K562 (cell line): ENCODE data around the gene FIG4. TPM values are rescaled to one million over a fixed set of nuclear protein-coding genes. Genes with fewer than 3 reads are reported as not detected.

ENCODE experiments used
- BRCA1 ChIP-seq, 2 experiments: fragments of 450-650 bp in 1 of 2; sonication (generic) in 1 of 2; formaldehyde crosslinking in 1 of 2; IDR thresholded peaks; 2 replicates each; pipeline versions ENCODE4 v1.5.0 to v1.6.1; 2017 to 2020; ENCODE audit warnings: mild to moderate bottlenecking in 1 of 2, missing genetic modification reagents in 1 of 2
- BRD4 ChIP-seq: fragments of 200-600 bp; sonication (generic); IDR thresholded peaks from 2 replicates; pipeline ENCODE4 v1.6.1; 2017; ENCODE audit warnings: inconsistent platforms
- ELF1 ChIP-seq: fragments of 200-800 bp; sonication (Bioruptor generic); IDR thresholded peaks from 2 replicates; pipeline ENCODE4 v1.6.1; 2016; ENCODE audit warnings: missing genetic modification characterization, missing compliant biosample characterization
- ELF4 ChIP-seq: fragments of 450-650 bp; formaldehyde crosslinking; IDR thresholded peaks from 2 replicates; pipeline ENCODE4 v1.4.0; 2022; ENCODE audit warnings: missing genetic modification characterization
- EZH2 ChIP-seq: IDR thresholded peaks from 2 replicates; pipeline ENCODE4 v1.6.1; 2012; ENCODE audit warnings: low read depth, mild to moderate bottlenecking, inconsistent platforms, low read length, borderline replicate concordance
- HCFC1 ChIP-seq: IDR thresholded peaks from 2 replicates; pipeline ENCODE4 v1.6.1; 2012; ENCODE audit warnings: low read depth, low read length, improper control_type of control experiment
- HNRNPL ChIP-seq: fragments of 200-400 bp; formaldehyde crosslinking; IDR thresholded peaks from 2 replicates; pipeline ENCODE4 v1.6.1; 2017; ENCODE audit warnings: low read depth, mild to moderate bottlenecking, low read length
- ILK ChIP-seq: fragments of 450-650 bp; IDR thresholded peaks from 2 replicates; pipeline ENCODE4 v1.6.1; 2016; ENCODE audit warnings: missing genetic modification characterization, low read depth, mild to moderate bottlenecking, missing compliant biosample characterization, moderate library complexity, borderline replicate concordance
- MAFF ChIP-seq: IDR thresholded peaks from 2 replicates; pipeline ENCODE4 v1.6.1; 2012; ENCODE audit warnings: low read length, improper control_type of control experiment
- MAFG ChIP-seq: fragments of 450-650 bp; conservative IDR thresholded peaks from 2 replicates; pipeline ENCODE4 v1.6.1; 2016; ENCODE audit warnings: missing genetic modification characterization, missing compliant biosample characterization
- MTA1 ChIP-seq: fragments of 450-650 bp; IDR thresholded peaks from 2 replicates; pipeline ENCODE4 v1.6.1; 2017; ENCODE audit warnings: borderline replicate concordance
- MXI1 ChIP-seq: IDR thresholded peaks from 2 replicates; pipeline ENCODE4 v1.6.1; 2011; ENCODE audit warnings: low read depth, mild to moderate bottlenecking, improper control_type of control experiment, low read length
- RAD21 ChIP-seq, 2 experiments: fragments of 250-450 bp in 1 of 2; fragments of 450-650 bp in 1 of 2; sonication (Bioruptor Pico) in 1 of 2; formaldehyde crosslinking in 1 of 2; IDR thresholded peaks in 1 of 2; conservative IDR thresholded peaks in 1 of 2; 2 replicates each; pipeline versions ENCODE4 v1.4.0 to v1.8.0; 2020 to 2022; ENCODE audit warnings: mild to moderate bottlenecking in 2 of 2, moderate library complexity in 1 of 2
- RFX7 ChIP-seq: fragments of 250-450 bp; sonication (Bioruptor Pico); IDR thresholded peaks from 2 replicates; pipeline ENCODE4 v1.5.1; 2021; ENCODE audit warnings: mild to moderate bottlenecking
- SIN3A ChIP-seq, 2 experiments: fragments of 150-350 bp in 1 of 2; IDR thresholded peaks; 2 replicates each; pipeline ENCODE4 v1.6.1; 2011 to 2016; ENCODE audit warnings: borderline replicate concordance in 2 of 2, low read depth in 2 of 2, low read length in 2 of 2, mild to moderate bottlenecking in 2 of 2, moderate library complexity in 2 of 2; ENCODE audit not compliant: control insufficient read depth in 1 of 2
- TCFL5 ChIP-seq: fragments of 250-450 bp; sonication (Bioruptor Pico); conservative IDR thresholded peaks from 2 replicates; pipeline ENCODE4 v1.6.1; 2021; ENCODE audit warnings: mild to moderate bottlenecking, moderate library complexity, matching md5 sums
- ZNF3 ChIP-seq: fragments of 250-450 bp; sonication (Bioruptor Pico); IDR thresholded peaks from 2 replicates; pipeline ENCODE4 v1.5.0; 2021; ENCODE audit warnings: mild to moderate bottlenecking, moderate library complexity
- ZNF431 ChIP-seq: sonication (generic); formaldehyde crosslinking; IDR thresholded peaks from 2 replicates; pipeline ENCODE4 v1.8.0; 2022; ENCODE audit warnings: mild to moderate bottlenecking, missing genetic modification reagents
- polyA plus RNA-seq, 8 experiments: library from polyadenylated mRNA; depleted of rRNA in 4 of 8; stranded (reverse) in 5 of 8; unstranded in 3 of 8; fragments of >200 nt; fragmentation: Nextera tagmentation in 2 of 8; fragmentation: Illumina TruSeq in 1 of 8; extraction: Ambion mirVana in 2 of 8; extraction: Trizol in 1 of 8; gene quantifications; 2 replicates each; pipeline versions ENCODE4 v1.2.1 to v1.2.3, GENCODE V29; 2011 to 2014; ENCODE audit warnings: inconsistent platforms in 1 of 8, missing spikeins in 1 of 8
- total RNA-seq, 7 experiments: library from RNA; depleted of rRNA in 6 of 7; stranded (reverse); fragments of >200 nt in 6 of 7; fragmentation: Illumina TruSeq in 2 of 7; extraction: Trizol in 2 of 7; gene quantifications; 2 replicates each; pipeline versions ENCODE4 v1.2.1 to v1.2.3, GENCODE V29; 2011 to 2021; ENCODE audit warnings: low replicate concordance in 1 of 7
- TF ChIP-seq, protein P1 (sequence below), 2 experiments: fragments of 450-650 bp in 1 of 2; sonication (generic) in 1 of 2; formaldehyde crosslinking in 1 of 2; IDR thresholded peaks; 2 replicates each; pipeline versions ENCODE4 v1.7.1 to v1.9.0; 2016 to 2022; ENCODE audit warnings: inconsistent platforms in 1 of 2, mild to moderate bottlenecking in 1 of 2, missing genetic modification reagents in 1 of 2

Gene FIG4
- total and polyA plus RNA-seq, 9 of the 15 experiments (the other 6 are each of a cell fraction or from before 2014, with no cell fraction given) = 1.5 to 6.8 (median 4.3) TPM

GRCh38 chr6:109690737-109691621 lies at the start of gene FIG4, which contains the start of gene AK9 (continued):
- TF ChIP-seq MAFG (tag) (no peak), ELF4 (CRISPR knock-in tag) (no peak), BRCA1 (IDR thresholded peaks at IDR 0.05) (no peak), BRCA1 (CRISPR knock-in tag; IDR thresholded peaks at IDR 0.05) (no peak), EZH2 (no peak), ILK (tag) (no peak), RFX7 (CRISPR knock-in tag) (no peak), SIN3A (IDR thresholded peaks at IDR 0.05; ENCODE audit: borderline replicate concordance in 2 of 2, control insufficient read depth in 1 of 2, low read depth in 2 of 2, low read length in 2 of 2) (peak in 1 of 2 experiments; percentile 9; a peak in 1 of 4 replicates), ELF1 (tag) (peak; percentile 70; the same call in 1 of the 2 replicates), ZNF3 (CRISPR knock-in tag) (no peak), ZNF431 (CRISPR knock-in tag) (no peak), MAFF (no peak), MTA1 (no peak), MXI1 (no peak), BRD4 (no peak), TCFL5 (CRISPR knock-in tag) (no peak), HNRNPL (no peak), HCFC1 (peak; percentile 91), RAD21 (CRISPR knock-in tag; conservative IDR thresholded peaks at IDR 0.05 in 1 of 2, IDR thresholded peaks at IDR 0.05 in 1 of 2) (peak; percentile 42 to 46; a peak in 3 of 4 replicates)
- TF ChIP-seq, protein P1, sequence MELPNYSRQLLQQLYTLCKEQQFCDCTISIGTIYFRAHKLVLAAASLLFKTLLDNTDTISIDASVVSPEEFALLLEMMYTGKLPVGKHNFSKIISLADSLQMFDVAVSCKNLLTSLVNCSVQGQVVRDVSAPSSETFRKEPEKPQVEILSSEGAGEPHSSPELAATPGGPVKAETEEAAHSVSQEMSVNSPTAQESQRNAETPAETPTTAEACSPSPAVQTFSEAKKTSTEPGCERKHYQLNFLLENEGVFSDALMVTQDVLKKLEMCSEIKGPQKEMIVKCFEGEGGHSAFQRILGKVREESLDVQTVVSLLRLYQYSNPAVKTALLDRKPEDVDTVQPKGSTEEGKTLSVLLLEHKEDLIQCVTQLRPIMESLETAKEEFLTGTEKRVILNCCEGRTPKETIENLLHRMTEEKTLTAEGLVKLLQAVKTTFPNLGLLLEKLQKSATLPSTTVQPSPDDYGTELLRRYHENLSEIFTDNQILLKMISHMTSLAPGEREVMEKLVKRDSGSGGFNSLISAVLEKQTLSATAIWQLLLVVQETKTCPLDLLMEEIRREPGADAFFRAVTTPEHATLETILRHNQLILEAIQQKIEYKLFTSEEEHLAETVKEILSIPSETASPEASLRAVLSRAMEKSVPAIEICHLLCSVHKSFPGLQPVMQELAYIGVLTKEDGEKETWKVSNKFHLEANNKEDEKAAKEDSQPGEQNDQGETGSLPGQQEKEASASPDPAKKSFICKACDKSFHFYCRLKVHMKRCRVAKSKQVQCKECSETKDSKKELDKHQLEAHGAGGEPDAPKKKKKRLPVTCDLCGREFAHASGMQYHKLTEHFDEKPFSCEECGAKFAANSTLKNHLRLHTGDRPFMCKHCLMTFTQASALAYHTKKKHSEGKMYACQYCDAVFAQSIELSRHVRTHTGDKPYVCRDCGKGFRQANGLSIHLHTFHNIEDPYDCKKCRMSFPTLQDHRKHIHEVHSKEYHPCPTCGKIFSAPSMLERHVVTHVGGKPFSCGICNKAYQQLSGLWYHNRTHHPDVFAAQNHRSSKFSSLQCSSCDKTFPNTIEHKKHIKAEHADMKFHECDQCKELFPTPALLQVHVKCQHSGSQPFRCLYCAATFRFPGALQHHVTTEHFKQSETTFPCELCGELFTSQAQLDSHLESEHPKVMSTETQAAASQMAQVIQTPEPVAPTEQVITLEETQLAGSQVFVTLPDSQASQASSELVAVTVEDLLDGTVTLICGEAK (IDR thresholded peaks at IDR 0.05) = 0 out of 2 replicates have a peak, but pooled peaks have one; percentile 16
- TF ChIP-seq, protein P1 (CRISPR knock-in tag; IDR thresholded peaks at IDR 0.05) = no peak
